CD4-positive, alpha-beta T cell treated with Interleukin-2 at 100 ng/mL for 4 hours (primary cell): ENCODE results near the gene PRIMPOL.
A peak's percentile ranks its signal among the peaks of the same experiment; 100 is the strongest.
"Not testable (repeated sequence)": the region's sequence is repeated elsewhere in the genome, so short reads cannot be mapped to it uniquely, and the experiment has no call there.

Experiments
- DNase-seq: peaks from one replicate; pipeline ENCODE4 v3.0.0-alpha.2; 2020; ENCODE audit warnings: low spot score

PRIMPOL gene, protein sequence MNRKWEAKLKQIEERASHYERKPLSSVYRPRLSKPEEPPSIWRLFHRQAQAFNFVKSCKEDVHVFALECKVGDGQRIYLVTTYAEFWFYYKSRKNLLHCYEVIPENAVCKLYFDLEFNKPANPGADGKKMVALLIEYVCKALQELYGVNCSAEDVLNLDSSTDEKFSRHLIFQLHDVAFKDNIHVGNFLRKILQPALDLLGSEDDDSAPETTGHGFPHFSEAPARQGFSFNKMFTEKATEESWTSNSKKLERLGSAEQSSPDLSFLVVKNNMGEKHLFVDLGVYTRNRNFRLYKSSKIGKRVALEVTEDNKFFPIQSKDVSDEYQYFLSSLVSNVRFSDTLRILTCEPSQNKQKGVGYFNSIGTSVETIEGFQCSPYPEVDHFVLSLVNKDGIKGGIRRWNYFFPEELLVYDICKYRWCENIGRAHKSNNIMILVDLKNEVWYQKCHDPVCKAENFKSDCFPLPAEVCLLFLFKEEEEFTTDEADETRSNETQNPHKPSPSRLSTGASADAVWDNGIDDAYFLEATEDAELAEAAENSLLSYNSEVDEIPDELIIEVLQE

DNA sequence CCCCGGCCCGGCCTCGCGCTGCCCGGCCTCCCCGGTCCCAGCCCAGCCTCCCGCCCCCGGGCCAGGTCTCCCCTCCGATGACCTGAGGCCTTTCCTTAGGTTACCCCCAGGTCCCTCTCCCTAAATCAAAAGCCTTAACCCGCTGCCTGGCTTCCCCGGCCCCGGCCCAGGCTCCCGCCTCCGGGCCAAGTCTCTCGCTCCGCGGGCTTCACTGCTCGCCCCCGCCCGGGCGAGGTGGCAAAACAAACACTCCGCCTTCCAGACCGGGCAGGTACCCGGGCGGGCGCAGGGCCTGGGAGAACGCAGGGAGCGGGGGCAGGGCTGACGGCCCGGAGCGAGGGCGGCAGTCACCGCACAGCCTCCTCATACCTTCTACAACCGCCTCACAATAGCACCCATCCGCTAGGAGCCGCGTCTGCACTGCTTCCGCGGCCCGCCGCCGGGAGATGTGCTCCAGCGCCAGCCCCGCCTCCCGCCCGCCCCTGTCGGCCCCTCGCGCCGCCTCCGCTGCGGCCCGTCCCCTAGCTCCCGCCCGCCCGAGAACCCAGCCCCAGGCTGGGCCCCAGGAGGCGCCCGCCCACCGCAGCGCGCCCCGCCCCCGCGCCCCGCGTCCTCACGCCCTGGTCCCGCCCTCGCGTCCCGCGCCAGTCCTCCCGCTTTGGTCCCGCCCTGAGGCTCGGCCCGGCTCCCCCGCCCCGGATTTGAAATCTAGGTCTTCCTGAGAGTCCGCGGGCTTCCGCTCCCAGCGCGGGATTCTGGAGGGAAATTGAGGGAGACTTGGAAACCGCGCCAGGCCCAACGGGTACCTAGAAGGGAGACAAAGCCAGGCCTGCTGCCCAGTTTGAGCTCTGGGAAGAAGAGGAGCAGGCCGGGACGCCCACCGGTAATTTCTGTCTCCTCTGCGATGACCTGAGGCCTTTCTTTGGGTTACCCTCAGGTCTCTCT lies at the start of gene PRIMPOL, which contains the start of gene CASP3:
TSS of gene PRIMPOL (plus strand) at position 713 of the 945 bp plus-strand sequence. CDS start 7,403 bp downstream, outside the sequence.
TSS of gene CASP3 (minus strand) at position 422 of the 945 bp plus-strand sequence. CDS start 10,994 bp downstream, outside the sequence.
- peak; percentile 97 for DNase-seq

DNA sequence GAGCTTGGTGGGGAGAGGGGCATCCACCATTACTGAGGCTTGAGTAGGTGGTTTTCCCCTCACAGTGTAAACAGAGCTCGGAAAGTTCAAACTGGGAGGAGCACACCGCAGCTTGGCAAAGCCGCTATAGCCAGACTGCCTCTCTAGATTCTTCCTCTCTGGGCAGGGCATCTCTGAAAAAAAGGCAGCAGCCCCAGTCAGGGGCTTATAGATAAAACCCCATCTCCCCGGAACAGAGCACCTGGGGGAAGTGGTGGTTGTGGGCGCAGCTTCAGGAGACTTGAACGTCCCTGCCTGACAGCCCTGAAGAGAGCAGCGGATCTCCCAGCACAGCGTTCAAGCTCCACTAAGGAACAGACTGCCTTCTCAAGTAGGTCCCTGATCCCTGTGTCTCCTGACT lies 48.6 kb upstream of the PRIMPOL start:
- DNase-seq: not testable (repeated sequence)

DNA sequence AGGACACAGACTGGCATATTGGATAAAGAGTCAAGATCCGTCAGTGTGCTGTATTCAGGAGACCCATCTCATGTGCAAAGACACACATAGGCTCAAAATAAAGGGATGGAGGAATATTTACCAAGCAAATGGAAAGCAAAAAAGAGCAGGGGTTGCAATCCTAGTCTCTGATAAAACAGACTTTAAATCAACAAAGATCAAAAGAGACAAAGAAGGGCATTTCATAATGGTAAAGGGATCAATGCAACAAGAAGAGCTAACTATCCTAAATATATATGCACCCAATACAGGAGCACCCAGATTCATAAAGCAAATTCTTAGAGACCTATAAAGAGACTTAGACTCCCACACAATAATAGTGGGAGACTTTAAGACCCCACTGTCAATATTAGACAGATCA lies 46.7 kb upstream of the PRIMPOL start:
- not testable (repeated sequence) for DNase-seq

DNA sequence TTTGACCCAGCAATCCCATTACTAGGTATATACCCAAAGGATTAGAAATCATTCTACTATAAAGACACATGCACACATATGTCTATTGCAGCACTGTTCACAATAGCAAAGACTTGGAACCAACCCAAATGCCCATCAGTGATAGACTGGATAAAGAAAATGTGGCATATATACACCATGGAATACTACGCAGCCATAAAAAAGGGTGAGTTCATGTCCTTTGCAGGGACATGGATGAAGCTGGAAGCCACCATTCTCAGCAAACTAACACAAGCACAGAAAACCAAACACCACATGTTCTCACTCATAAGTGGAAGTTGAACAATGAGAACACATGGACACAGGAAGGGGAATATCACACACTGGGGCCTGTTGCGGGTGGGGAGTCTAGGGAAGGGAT lies 42.1 kb upstream of the PRIMPOL start:
- not testable (repeated sequence) for DNase-seq

DNA sequence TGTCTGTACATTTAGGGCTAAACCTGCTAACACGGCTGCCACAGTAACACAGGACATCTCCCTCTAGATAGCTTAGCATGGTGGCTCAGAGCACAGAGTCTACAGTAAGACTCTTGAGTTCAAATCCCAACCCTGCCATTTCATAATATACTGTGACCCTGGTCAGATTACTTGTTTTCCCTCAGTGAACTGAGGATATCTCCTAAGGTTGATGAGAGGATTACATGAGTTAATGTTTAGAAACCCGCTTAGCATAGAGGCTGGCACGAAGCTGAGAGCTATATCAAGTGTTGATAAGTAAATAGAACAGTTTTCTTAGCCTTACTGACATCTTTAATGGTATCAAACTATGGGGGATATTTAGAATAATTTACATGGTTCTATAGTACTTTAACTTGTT lies 37.5 kb upstream of the PRIMPOL start:
- DNase-seq: no peak

DNA sequence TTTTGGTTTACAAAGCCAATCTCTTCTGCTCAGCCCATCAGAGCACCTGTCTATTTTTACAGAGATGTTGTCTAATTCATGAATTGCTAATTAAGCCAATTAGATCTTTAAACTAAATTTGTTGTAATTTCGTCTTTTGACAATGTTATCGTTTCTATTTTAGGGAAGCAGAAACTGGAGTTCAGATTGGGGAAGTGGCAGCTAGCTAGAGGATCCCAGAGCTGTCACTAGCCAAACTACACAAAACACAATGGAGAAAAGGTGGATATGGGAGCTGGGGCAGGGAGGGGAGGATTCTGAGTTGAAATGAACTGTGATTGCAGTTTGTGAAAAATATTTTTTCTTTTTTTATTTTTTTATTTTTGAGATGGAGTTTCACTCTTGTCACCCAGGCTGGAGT lies 36.1 kb upstream of the PRIMPOL start:
- DNase-seq: no peak

DNA sequence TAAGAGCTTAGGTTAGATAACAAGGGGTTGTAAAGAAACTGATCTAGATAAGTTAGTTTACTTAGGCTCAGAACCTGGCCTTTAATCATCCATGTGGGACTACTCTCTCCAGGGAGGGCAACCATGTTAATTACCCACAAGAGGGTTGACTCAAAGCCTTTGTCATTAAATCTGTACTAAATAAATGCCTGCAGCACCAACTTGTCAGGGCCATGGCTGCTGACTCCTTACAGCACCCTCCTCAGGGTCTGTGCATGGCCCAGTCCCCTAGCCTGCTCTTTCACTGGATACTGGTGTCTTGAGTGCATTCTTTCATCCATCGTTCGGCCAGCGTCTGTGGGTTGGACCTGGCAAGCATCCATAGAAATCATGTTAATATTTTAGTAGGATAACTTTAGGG lies 35.0 kb upstream of the PRIMPOL start:
- no peak for DNase-seq

DNA sequence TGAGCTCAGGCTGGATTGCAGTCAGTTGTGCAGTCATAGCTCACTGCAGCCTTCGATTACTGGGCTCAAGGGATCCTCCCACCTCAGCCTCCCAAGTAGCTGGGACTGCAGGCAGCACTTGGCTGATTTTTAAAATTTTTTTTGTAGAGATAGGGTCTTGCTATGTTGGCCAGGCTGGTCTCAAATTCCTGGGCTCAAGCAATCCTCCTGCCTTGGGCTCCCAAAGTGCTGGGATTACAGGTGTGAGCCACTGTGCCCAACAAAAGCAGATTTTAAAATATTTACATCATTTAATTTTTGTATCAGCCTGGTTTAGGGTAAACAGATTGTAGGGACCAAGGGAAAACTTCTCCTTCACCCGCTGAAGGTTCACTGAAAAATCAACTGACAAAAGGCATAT lies 33.4 kb upstream of the PRIMPOL start:
- DNase-seq: not testable (repeated sequence)

DNA sequence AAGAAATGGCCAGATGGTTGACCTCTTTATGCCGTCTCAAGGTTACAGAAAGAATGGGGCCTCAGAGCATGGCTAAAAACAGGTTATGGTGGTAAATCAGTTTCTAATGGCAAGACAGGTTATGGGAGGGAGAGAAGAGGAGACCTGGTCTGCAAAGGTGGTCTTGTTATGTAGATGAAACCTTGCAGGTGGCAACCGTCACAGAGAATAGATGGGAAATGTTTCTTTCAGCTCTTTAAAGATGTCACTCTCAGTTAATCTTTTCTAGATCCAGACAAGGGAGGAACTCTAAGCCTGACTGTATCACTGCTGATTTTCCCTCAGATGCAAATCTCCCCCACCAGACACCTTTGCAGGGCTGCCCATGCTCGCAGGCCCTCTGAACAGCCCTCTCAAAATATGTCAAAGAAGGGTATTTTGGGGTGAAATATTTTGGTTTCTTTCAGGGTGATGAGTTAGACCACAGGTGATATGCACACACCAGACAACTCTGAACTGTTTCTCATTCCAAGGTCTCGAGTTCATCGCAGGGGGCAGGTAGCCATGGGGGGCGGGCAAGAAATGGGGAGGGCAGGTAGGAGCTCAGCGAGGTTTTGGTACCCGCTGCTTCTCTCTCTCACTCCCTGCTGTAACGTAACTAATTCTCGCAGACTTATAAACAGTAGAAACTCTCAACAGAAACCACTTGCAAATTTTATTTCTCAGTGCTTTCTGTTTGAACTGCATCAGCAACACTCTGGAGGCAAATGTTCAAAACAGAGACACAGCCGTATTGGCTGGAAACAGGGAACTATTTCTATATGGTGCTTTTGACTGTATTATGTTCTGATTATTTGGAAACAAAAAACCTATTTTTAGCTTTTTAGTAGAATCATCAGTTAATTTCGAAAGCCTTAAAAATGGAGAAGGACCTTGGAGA lies 32.6 kb upstream of the PRIMPOL start:
- DNase-seq: no peak

DNA sequence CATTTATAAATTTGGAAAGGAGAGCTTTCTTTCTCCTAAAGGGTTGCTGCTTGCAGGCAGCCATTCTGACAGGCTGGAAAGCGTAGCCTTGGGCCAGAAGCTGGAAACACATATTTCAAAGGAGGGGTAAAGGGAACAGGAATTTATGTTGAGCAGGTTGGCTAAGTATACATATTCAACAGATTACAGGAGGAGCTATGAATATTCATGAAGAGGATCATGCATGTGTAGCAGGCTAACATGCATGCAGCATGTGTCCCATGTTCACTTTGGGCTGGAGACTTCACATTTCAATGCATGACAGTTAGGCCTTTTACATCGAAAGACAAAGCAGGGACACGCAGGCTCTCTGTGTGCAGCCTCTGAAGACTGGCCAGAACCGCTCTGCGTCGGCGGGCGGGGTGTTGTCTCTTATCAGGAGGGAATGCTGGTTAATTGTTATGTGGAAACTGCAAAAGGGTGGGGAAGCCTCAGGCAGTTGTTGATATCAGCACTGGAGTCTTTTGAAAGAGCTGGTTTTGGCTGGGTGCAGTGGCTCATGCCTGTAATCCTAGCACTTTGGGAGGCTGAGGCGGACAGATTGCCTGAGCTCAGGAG lies 31.8 kb upstream of the PRIMPOL start:
- DNase-seq: no peak

DNA sequence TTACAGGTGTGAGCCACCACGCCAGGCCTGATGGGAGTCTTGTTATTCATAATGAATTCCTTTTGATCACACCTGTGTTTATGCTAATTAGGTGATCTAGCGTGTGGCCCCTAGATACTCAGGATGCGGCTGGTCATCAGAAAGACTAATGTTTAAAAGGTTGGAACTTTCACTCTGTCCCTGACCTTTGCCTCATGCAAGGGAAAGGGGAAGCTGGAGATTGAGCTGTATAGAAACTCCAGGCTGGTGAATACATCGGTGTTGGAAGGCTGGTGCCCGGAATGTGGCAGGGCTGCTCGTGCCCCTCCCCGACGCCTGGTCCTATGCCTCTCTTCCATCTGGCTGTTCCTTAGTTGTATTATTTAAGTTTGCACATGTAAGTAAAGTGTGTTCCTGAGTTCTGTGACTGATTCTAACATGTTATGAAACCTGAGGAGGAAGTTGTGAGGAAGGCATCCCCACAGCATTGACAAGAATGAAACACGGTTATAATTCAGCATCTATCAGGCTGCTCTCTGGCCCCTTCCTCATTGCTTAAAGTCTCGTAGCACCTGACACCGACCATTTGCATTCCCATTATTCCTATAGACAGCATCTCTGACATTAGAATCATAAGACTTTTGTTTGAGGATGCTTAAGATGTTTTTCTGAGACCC lies 29.2 kb upstream of the PRIMPOL start:
- DNase-seq: no peak

DNA sequence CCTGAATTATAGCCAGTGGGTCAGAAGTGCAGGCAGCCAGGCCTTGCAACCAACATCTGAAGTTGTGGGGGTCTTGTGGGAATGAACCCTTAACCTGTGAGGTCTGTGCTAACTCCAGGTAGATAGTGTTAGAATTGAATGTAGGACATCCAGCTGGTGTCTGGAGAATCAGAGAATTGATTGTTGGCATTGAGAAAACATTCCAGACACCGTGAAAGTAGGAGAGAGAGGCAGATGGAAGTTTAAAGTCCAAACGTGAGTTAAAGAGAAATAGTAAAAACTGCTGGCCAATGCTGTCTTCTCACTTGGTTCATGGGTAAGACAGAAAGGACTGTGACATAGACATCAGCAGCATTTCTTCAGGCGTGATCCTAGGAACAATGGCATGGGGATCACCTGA lies 28.0 kb upstream of the PRIMPOL start:
- no peak for DNase-seq

DNA sequence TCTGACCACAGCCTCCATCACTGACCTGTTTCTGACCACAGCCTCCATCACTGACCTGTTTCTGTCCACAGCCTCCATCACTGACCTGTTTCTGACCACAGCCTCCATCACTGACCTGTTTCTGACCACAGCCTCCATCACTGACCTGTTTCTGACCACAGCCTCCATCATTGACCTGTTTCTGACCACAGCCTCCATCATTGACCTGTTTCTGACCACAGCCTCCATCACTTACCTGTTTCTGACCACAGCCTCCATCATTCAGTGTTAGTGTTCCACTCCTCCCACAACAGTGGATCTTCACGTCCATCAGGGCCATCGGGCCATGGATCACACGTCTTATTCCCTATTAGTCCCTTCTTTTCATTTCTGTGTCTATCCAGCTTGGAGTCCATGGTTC lies 25.0 kb upstream of the PRIMPOL start:
- not testable (repeated sequence) for DNase-seq

DNA sequence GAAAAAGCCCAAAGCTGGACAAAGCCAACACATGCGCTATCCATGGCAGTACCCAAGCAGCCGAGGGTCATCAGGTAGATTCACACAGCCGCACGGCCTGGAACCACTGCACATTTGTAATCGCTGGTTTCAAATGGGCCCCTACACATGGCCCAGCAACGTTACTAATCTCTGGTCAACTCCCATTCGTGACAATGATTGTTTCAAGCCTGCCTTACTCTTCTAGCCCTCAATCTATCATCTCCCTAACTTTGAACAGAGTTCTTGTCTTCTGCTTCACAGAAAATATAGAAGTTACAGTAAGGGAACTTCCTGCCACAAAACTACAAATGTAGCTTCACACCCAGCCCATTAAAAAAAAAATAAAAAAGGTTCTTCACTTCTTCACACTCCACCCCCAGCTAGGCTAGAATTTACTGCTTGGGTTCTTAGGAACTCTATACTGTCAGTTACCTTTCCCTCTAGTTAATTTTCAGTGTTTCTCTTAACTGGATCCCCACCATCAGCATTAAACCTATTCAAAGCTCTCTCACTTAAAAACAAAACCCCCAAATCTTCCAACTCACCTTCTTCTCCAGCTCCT lies 24.5 kb upstream of the PRIMPOL start:
- DNase-seq: no peak

DNA sequence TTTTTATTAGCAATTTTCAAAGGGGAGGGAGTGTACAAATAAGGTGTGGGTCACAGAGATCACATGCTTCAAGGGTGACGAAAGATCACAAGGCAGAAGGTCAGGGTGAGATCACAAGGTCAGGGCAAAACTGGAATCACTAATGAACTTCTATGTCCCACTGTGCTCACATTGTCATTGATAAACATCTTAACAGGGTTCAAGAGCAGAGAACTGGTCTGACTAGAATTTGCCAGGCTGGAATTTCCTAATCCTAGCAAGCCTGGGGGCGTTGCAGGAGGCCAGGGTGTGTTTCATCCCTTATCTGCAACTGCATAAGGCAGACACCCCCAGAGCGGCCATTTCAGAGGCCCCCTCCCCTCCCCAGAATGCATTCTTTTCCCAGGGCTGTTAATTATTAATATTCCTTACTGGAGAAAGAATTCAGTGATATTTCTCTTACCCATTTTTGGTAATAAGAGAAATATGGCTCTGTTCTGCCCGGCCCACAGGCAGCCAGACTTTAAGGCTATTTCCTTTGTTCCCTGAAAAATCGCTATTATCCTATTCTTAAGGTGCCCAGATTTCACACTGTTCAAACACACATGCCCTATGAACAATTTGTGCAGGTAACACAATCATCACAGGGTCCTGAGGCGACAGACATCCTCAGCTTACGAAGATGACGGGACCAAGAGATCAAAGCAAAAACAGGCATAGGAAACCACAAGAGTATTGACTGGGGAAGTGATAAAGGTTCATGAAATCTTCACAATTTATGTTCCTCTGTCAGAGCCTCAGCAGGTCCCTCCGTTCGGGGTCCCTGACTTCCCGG lies 23.5 kb upstream of the PRIMPOL start:
- DNase-seq: peak; percentile 26

DNA sequence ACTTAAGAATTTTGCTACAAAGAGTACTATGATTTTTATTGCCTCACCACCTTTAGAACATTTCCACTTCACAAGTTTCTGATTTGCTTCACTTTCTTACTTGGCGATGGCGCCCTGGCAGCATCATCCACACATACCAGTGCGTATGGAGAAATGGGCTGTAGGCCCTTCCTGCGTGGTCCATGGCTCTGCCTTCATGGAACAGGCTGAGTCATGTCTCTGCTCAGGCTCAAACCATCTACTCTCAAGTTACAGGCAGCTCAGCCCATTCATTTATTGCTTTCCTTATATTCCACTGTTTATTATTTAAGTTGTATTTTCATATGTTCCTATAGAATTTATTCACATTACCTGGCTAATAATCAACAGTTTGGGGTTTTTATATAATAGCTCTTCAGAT lies 21.4 kb upstream of the PRIMPOL start:
- no peak for DNase-seq

DNA sequence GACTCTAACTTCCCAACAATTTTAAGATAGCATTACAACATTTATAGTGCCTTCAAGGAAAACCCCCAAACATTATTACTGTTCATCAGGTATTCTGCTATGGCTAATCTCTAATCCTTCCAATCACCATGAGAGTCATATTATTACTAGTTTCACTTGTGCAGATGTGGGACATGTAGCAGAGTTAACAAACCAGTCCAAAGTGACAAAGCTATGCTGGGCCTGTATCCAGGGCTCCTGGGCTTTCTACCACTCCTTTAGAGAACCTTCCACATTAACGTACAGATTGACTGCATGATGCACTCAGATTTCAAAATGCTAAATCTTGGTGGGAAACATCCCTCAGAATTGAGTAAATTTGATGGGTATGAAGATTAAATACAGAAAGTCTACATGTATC lies 16.7 kb upstream of the PRIMPOL start:
- no peak for DNase-seq

DNA sequence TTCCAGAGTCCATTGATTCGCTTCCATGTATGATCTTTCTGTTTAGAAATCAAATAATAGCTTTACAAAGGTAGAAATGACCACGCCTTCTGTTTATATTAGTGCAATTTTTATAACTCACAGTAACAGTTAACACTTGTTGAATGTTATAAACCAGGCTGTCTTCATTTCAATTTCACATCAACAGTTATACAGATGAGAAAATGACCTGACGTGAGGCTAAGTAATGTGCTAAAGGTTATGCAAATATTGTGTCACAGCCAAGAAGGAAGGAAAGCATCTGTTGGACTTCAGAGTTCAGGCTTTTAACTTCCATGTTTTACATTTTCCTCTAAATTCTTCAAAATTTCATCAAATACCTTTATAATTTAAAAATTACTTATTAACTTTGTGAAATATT lies 14.2 kb upstream of the PRIMPOL start:
- no peak for DNase-seq

DNA sequence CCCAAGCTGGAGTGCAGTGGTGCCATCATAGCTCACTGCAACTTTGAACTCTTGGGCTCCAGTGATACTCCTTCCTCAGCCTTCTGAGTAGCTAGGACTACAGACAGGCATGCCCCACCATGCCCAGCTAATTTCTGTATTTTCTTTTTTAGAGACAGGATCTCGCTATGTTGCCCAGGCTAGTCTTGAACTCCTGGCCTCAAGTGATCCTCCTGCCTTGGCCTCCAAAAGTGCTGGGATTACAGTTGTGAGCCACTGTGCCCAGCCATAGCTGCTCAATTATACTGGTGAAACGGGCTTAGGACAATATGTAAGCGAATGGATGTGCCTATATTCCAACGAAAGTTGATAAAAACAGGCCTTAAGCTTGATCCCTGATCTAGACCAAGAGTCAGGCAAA lies 13.4 kb upstream of the PRIMPOL start:
- DNase-seq: no peak
